ENCODE measurements around the gene TMEM239.

DNA sequence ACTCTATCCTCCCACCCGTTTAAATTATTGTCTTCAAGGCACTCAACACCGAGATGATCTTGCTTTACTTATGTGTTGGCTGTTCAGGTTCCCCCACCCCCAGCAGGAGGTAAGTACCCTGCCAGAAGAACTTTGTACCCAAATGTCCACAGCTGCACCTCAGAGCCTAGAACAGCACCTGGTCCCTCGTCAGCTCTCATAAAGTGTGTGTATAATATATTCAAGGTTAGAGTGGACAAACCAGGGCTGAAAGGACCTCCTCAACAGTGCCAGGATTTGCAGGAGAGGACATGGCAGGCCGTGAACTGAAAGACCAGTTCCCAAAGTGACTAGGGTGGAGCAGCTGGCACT lies 9.8 kb upstream of the TMEM239 start:
- TF ChIP-seq, protein P1, sequence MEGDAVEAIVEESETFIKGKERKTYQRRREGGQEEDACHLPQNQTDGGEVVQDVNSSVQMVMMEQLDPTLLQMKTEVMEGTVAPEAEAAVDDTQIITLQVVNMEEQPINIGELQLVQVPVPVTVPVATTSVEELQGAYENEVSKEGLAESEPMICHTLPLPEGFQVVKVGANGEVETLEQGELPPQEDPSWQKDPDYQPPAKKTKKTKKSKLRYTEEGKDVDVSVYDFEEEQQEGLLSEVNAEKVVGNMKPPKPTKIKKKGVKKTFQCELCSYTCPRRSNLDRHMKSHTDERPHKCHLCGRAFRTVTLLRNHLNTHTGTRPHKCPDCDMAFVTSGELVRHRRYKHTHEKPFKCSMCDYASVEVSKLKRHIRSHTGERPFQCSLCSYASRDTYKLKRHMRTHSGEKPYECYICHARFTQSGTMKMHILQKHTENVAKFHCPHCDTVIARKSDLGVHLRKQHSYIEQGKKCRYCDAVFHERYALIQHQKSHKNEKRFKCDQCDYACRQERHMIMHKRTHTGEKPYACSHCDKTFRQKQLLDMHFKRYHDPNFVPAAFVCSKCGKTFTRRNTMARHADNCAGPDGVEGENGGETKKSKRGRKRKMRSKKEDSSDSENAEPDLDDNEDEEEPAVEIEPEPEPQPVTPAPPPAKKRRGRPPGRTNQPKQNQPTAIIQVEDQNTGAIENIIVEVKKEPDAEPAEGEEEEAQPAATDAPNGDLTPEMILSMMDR (IDR thresholded peaks at IDR 0.05; ENCODE audit: insufficient read depth, low read depth, low read length) = no peak
- no peak for TF ChIP-seq EZH2 (IDR thresholded peaks at IDR 0.05; ENCODE audit: insufficient read depth, low read length)

Measured in astrocyte (in vitro differentiated cells and primary cell).